ENCODE measurements around the gene KIRREL1.

Gene KIRREL1

GRCh38 chr1:157993918-157994605, 617 bp downstream of the KIRREL1 start:
- TF ChIP-seq, protein P1, sequence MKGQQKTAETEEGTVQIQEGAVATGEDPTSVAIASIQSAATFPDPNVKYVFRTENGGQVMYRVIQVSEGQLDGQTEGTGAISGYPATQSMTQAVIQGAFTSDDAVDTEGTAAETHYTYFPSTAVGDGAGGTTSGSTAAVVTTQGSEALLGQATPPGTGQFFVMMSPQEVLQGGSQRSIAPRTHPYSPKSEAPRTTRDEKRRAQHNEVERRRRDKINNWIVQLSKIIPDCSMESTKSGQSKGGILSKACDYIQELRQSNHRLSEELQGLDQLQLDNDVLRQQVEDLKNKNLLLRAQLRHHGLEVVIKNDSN (IDR thresholded peaks at IDR 0.05), result no peak
- TF ChIP-seq YY1 (IDR thresholded peaks at IDR 0.05; ENCODE audit: low read depth) (no peak), NFIC (IDR thresholded peaks at IDR 0.05) (no peak), CREB1 (IDR thresholded peaks at IDR 0.05; ENCODE audit: low read depth) (no peak), EP300 (IDR thresholded peaks at IDR 0.05; ENCODE audit: borderline replicate concordance) (no peak), CEBPB (IDR thresholded peaks at IDR 0.05) (no peak), TAF1 (IDR thresholded peaks at IDR 0.05; ENCODE audit: low read depth) (no peak), MAX (IDR thresholded peaks at IDR 0.05) (no peak), EGR1 (IDR thresholded peaks at IDR 0.05) (no peak), TEAD4 (IDR thresholded peaks at IDR 0.05) (no peak), REST (IDR thresholded peaks at IDR 0.05; ENCODE audit: low read depth) (no peak), RAD21 (IDR thresholded peaks at IDR 0.05; ENCODE audit: low read depth) (no peak), ZBTB7A (IDR thresholded peaks at IDR 0.05; ENCODE audit: low read depth) (no peak), FOXM1 (IDR thresholded peaks at IDR 0.05; ENCODE audit: borderline replicate concordance, low read depth) (no peak), TCF12 (IDR thresholded peaks at IDR 0.05; ENCODE audit: low read depth) (no peak)

DNA sequence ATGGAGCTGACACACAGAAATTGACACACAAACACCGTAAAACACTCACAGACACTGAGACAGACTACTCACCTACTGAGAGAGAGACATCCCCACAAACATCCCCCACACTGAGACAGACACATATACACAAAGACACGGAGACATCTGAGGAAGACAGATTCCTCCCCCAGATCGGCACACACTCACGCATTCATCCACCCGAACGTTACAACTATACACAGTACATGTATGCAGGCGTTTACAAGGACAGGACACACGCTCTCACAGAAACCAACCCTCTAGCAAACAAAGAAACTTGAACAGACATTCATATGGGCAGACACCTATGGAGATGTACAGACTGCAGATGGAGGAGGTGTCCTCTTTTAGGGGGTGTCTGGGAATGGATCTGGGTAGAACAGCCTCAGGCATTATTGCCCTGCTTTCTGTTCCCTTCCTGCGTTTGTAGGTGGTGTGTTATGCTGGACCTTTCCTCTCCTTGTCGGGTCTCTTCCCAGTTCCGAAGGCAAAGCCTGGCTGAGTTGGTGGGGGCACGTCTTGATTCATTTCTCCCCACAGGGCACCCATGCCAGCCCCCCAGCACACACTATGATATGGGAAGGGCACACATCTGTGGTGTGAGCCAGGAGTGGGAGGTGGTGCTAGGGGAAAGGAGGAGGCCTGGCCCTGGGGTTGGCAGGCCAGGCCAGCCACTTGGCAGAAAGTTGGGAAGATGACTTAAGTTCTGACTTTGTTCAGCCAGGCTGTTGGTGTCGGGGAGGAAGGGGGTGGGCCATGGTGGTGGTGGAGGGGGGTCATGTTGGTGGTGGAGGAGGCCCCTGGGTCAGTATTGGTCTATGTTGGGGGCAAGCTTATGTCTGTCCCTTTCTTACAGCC, 1.5 kb downstream of the KIRREL1 start:
- TF ChIP-seq MAX (IDR thresholded peaks at IDR 0.05) (no peak), CREB1 (IDR thresholded peaks at IDR 0.05; ENCODE audit: low read depth) (no peak), CEBPB (IDR thresholded peaks at IDR 0.05) (no peak), ZBTB7A (IDR thresholded peaks at IDR 0.05; ENCODE audit: low read depth) (no peak), TEAD4 (IDR thresholded peaks at IDR 0.05) (no peak), NFIC (IDR thresholded peaks at IDR 0.05) (no peak), YY1 (IDR thresholded peaks at IDR 0.05; ENCODE audit: low read depth) (no peak), TAF1 (IDR thresholded peaks at IDR 0.05; ENCODE audit: low read depth) (no peak), EP300 (IDR thresholded peaks at IDR 0.05; ENCODE audit: borderline replicate concordance) (no peak)
- TF ChIP-seq, protein P1 (IDR thresholded peaks at IDR 0.05), result no peak

- TF ChIP-seq TEAD4 (IDR thresholded peaks at IDR 0.05) (no peak), TAF1 (IDR thresholded peaks at IDR 0.05; ENCODE audit: low read depth) (no peak), ZBTB7A (IDR thresholded peaks at IDR 0.05; ENCODE audit: low read depth) (no peak), CEBPB (IDR thresholded peaks at IDR 0.05) (no peak), TCF12 (IDR thresholded peaks at IDR 0.05; ENCODE audit: low read depth) (no peak), NFIC (IDR thresholded peaks at IDR 0.05) (no peak), REST (IDR thresholded peaks at IDR 0.05; ENCODE audit: low read depth) (no peak), MAX (IDR thresholded peaks at IDR 0.05) (no peak), RAD21 (IDR thresholded peaks at IDR 0.05; ENCODE audit: low read depth) (no peak), FOXM1 (IDR thresholded peaks at IDR 0.05; ENCODE audit: borderline replicate concordance, low read depth) (no peak)
Measured at GRCh38 chr1:157995583-157996169, 2.2 kb downstream of the KIRREL1 start.

DNA sequence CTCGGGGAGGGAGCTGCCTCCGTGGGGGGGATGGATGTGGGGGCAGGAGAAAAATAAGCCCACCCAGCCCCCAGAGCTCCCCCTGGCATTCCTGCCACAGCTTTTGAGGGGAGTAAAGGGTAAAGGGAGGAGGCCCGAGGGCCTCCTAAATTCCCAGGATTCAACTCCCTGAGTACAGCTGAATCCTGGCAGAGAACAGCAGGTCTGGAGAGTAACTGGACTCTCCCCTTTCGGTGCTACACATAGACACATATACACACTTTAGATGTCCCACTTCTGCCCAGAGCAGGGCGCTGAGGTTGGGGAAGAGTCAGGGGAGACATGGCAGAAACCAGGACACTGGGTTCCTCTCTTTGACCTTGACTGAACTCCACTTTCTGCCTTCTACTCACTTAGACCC, 3.0 kb downstream of the KIRREL1 start:
- TF ChIP-seq, protein P1 (IDR thresholded peaks at IDR 0.05), result no peak

DNA sequence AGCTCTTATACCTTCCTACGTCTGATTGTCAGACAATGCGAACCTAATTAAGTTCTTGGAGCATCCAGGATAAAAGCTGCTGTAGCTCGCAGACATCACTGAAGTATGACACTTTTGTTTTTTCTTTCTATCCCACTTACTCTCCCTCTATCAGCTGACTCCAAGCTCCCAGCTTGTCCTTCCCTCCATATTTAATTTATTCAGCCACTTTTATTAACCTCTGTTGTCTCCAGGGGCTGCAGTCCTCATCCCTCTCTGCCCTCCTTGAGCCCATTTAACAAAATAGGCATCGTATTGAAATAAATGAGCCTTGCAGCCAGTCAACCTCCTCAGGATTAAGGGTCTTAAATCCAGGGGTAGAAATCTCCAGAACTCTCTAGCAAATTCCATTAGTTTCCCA, 7.1 kb downstream of the KIRREL1 start:
- TF ChIP-seq ZBTB7A (IDR thresholded peaks at IDR 0.05; ENCODE audit: low read depth), result no peak
- no peak for TF ChIP-seq FOXM1 (IDR thresholded peaks at IDR 0.05; ENCODE audit: borderline replicate concordance, low read depth)
- no peak for TF ChIP-seq TAF1 (IDR thresholded peaks at IDR 0.05; ENCODE audit: low read depth)
- TF ChIP-seq MAX (IDR thresholded peaks at IDR 0.05), result no peak
- TF ChIP-seq CREB1 (IDR thresholded peaks at IDR 0.05; ENCODE audit: low read depth), result no peak
- no peak for TF ChIP-seq REST (IDR thresholded peaks at IDR 0.05; ENCODE audit: low read depth)
- no peak for TF ChIP-seq EP300 (IDR thresholded peaks at IDR 0.05; ENCODE audit: borderline replicate concordance)
- TF ChIP-seq TEAD4 (IDR thresholded peaks at IDR 0.05), result no peak
- TF ChIP-seq YY1 (IDR thresholded peaks at IDR 0.05; ENCODE audit: low read depth), result no peak
- TF ChIP-seq, protein P1 (IDR thresholded peaks at IDR 0.05), result no peak
- TF ChIP-seq EGR1 (IDR thresholded peaks at IDR 0.05), result no peak
- TF ChIP-seq CEBPB (IDR thresholded peaks at IDR 0.05), result no peak
- no peak for TF ChIP-seq TCF12 (IDR thresholded peaks at IDR 0.05; ENCODE audit: low read depth)
